Adrenal gland (tissue), 12 donors: ENCODE results near the gene TUFM. TPM values are rescaled to one million over a fixed set of nuclear protein-coding genes. Genes with fewer than 3 reads are reported as not detected.
A peak's percentile ranks its signal among the peaks of the same experiment; 100 is the strongest.
"Not testable (repeated sequence)": the region's sequence is repeated elsewhere in the genome, so short reads cannot be mapped to it uniquely, and the experiment has no call there.

Experiments
- DNase-seq, 7 donors: peaks; one replicate each; pipeline ENCODE4 v3.0.0-alpha.2; 2019 to 2020
- H3K27ac ChIP-seq, 5 donors: fragments of 200-600 bp; sonication (generic) in 4 of 5; 1 replicate in 3 of 5; 2 replicates in 2 of 5; pipeline versions ENCODE4 v1.5.1 to v1.8.0; 2016 to 2020; ENCODE audit warnings: mild to moderate bottlenecking in 1 of 5
- H3K27me3 ChIP-seq: fragments of 200-600 bp; 2 replicates; pipeline ENCODE4 v1.8.0; 2021
- H3K36me3 ChIP-seq, 2 donors: fragments of 200-600 bp; replicated peaks in 1 of 2; 1 replicate in 1 of 2; 2 replicates in 1 of 2; pipeline versions ENCODE4 v1.5.1 to v1.8.0; 2018 to 2022
- H3K4me1 ChIP-seq, 2 donors: fragments of 200-600 bp; replicated peaks in 1 of 2; 1 replicate in 1 of 2; 2 replicates in 1 of 2; pipeline versions ENCODE4 v1.5.1 to v1.8.0; 2018 to 2021
- H3K4me3 ChIP-seq, 4 donors: fragments of 200-600 bp; sonication (generic) in 3 of 4; one replicate each; pipeline ENCODE4 v1.5.1; 2016 to 2018
- H3K9me3 ChIP-seq, 3 donors: fragments of 200-600 bp; sonication (generic) in 1 of 3; replicated peaks in 1 of 3; 1 replicate in 2 of 3; 2 replicates in 1 of 3; pipeline versions ENCODE4 v1.5.1 to v1.8.0; 2016 to 2021
- POLR2A ChIP-seq, 2 donors: fragments of 450-650 bp; IDR thresholded peaks; one replicate each; pipeline ENCODE4 v1.6.1; 2017; ENCODE audit warnings: antibody characterized with exemption in 2 of 2, mild to moderate bottlenecking in 2 of 2, moderate library complexity in 1 of 2
- WGBS, 4 donors: extraction: QIAGEN DNeasy Blood & Tissue Kit in 2 of 4; methylation state at CpG; one replicate each; pipeline versions ENCODE4 v1.1.5 to v1.1.7; 2013 to 2017; 5-methylcytosine and 5-hydroxymethylcytosine counted together
- intact Hi-C, 2 donors: fragments of 100-400 bp; cut with DNase I; formaldehyde crosslinking; loops; one replicate each; pipeline versions ENCODE4 v1.14.1 to v1.15.0; 2022 to 2023
- polyA plus RNA-seq, 3 donors: library from polyadenylated mRNA; stranded (reverse); fragments of 200-250 nt in 2 of 3; fragments of 350-450 nt in 1 of 3; fragmentation: Illumina TruSeq in 1 of 3; extraction: RNeasy Lipid Tissue Mini Kit (QIAGEN cat#74804) in 1 of 3; gene quantifications; one replicate each; pipeline ENCODE4 v1.2.3, GENCODE V29; 2013 to 2014
- total RNA-seq, 9 donors: library from RNA; depleted of rRNA in 4 of 9; stranded (reverse); fragments of >200 nt in 4 of 9; fragments of 120-200 nt in 1 of 9; fragmentation: NEBNext Ultra II Directional in 1 of 9; extraction: Animal tissue kit (Norgen Biotek cat#: 25700) in 1 of 9; gene quantifications; one replicate each; pipeline versions ENCODE4 v1.1.0 to v1.2.4, GENCODE V29; 2013 to 2023
- TF ChIP-seq, protein P1 (sequence below), 6 experiments: fragments of 450-650 bp in 4 of 6; fragments of 200-600 bp in 2 of 6; sonication (generic) in 1 of 6; IDR thresholded peaks; 1 replicate in 5 of 6; 2 replicates in 1 of 6; pipeline versions ENCODE4 v1.5.1 to v1.8.0; 2016 to 2021; ENCODE audit warnings: antibody characterized with exemption in 6 of 6, mild to moderate bottlenecking in 2 of 6, moderate library complexity in 1 of 6
- donor health status: healthy with polysubstance abuse.
- donor health status: Bipolar disorder and iron deficiency.
- donor health status: DM: yes; HTN: yes; CAD: no.
- donor health status: DM: no; HTN: no; CAD: no.
- donor health status: DM: no; HTN: no; CAD: no.
- donor health status: DM: yes; HTN: yes; CAD: no.

Gene TUFM
- total and polyA plus RNA-seq, 12 donors = 144 to 323 (median 195) TPM

DNA sequence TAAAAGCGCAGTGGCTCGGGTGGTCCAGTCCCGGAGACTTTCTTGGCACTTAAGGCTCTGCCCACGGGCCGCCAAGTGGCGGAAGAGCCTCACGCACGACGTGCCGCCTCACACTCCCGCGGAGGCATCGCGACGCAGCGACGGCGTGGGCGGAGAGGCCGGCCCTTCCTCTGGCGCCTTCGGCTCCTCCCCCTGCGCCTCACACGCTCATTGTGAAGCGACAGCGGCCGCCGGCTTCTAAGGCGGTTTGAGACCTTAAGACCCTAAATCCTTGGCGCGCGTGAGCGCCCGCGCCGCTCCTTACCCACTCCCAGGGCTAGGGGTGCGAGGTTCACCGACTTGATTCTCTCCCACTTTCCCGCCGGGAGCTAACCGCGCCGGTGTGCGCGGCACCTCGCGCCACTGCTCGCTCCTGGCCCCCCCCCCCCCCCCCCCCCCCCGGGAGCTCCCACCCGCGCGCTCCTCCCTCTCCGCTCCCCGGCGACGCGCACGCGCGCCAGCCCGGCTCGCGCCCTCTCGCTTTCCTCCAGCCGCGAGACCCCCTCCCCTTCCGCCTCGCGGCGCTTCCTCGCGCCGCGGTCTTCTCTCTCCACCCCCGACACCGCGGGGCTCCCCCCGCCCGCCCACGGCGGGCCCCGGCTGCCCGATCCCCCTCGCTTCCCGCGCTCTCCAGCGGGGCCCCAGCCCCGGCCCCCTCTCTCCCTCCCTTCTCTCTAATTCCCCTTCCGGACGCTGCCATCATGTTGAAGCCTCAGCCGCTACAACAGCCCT is 23.4 kb downstream of the TUFM start, which contains the start of gene ATXN2L:
TSS of gene ATXN2L (plus strand) at position 480 of the 771 bp plus-strand sequence. CDS start at position 741, 261 bp downstream.
- peaks cover 0 to 26% of the 10 kb centered on the region in 2 donors for H3K36me3 ChIP-seq
- H3K4me3 ChIP-seq = peak within 1 kb of the TSS; percentile 88 to 99 (median 94)
- TF ChIP-seq POLR2A (IDR thresholded peaks at IDR 0.05) = peak; percentile 65 to 85
- TF ChIP-seq, protein P1, sequence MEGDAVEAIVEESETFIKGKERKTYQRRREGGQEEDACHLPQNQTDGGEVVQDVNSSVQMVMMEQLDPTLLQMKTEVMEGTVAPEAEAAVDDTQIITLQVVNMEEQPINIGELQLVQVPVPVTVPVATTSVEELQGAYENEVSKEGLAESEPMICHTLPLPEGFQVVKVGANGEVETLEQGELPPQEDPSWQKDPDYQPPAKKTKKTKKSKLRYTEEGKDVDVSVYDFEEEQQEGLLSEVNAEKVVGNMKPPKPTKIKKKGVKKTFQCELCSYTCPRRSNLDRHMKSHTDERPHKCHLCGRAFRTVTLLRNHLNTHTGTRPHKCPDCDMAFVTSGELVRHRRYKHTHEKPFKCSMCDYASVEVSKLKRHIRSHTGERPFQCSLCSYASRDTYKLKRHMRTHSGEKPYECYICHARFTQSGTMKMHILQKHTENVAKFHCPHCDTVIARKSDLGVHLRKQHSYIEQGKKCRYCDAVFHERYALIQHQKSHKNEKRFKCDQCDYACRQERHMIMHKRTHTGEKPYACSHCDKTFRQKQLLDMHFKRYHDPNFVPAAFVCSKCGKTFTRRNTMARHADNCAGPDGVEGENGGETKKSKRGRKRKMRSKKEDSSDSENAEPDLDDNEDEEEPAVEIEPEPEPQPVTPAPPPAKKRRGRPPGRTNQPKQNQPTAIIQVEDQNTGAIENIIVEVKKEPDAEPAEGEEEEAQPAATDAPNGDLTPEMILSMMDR (IDR thresholded peaks at IDR 0.05) = peak in 3 of 6 experiments; percentile 22 to 54 (median 31)
- H3K27me3 ChIP-seq = no peaks in the 10 kb centered on the region
- DNase-seq = peak; percentile 91 to 96 (median 94)
- H3K9me3 ChIP-seq = no peaks in the 10 kb centered on the region
- 0 to 1% (median 1%) methylated on average over 5 to 72 of the region's 91 CpGs for WGBS, 4 donors
- intact Hi-C loops = loop anchor here in 1 of 2 donors (2.0 to 5.0 kb wide), 2 partner anchors 24 to 125 kb away; partner anchors contain the start of gene TUFM
- peak within 1 kb of the TSS; percentile 97 to 99 (median 99) for H3K27ac ChIP-seq
- peaks cover 16 to 24% of the 10 kb centered on the region in 2 donors for H3K4me1 ChIP-seq

DNA sequence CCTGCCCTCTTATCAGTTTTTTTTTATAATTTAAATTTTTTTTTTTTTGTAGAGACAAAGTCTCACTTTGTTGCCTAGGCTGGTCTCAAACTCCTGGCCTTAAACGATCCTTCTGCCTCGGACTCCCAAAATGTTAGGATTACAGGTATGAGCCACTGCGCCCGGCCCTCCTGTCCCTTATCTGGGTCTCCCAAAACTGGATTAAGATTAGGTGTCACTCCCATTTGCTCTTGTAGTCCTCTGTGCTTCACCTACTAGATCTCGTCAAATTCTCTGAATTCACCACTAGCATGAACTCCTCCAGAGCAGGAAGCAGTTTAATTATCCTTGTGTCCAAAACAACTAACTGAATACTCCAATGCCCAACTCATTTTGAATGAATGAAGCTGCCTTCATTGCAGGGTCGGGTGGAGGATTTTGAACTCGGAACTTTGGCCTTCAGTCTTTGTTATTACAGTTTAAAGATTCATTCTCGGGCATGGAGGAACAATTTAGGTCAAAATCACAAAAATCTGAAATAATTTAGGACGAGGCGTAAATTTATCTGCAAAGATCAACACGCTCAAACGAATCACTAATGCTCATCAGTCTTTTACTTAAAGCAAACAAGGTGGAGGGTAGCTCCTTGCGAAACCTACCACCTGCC is 24.2 kb downstream of the TUFM start:
- Histone ChIP-seq H3K4me1 (peaks cover 16 to 24% of the 10 kb centered on the region in 2 donors), H3K9me3 (no peaks in the 10 kb centered on the region), H3K36me3 (peaks cover 0 to 19% of the 10 kb centered on the region in 2 donors), H3K27ac (peak overlapping the region; percentile 75 to 99 (median 99)), H3K27me3 (no peaks in the 10 kb centered on the region), H3K4me3 (peak overlapping the region in 2 of 4 donors; percentile 93 to 96)
- no peak for DNase-seq
- intact Hi-C loops = loop anchor here in 1 of 2 donors (2.0 to 5.0 kb wide), 2 partner anchors 25 to 125 kb away; partner anchors contain the start of gene TUFM
- 27 to 34% (median 30%) methylated on average over 13 of the region's 13 CpGs for WGBS, 4 donors
- TF ChIP-seq, protein P1 (IDR thresholded peaks at IDR 0.05) = peak in 2 of 6 experiments; percentile 43 to 50
- no peak for TF ChIP-seq POLR2A (IDR thresholded peaks at IDR 0.05)

DNA sequence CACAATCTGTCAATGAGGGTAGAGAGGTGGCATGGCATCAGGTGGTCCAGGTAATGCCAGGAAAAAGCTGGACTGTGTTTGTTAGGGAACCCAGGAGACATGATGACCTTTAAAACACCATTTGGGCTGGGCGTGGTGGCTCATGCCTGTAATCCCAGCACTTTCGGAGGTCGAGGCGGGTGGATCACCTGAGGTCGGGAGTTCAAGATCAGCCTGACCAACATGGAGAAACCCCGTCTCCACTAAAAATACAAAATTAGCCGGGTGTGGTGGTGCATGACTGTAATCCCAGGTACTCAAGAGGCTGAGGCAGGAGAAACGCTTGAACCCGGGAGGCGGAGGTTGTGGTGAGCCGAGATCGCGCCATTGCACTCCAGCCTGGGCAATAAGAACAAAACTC is 25.6 kb downstream of the TUFM start:
- not testable (repeated sequence) for H3K27ac ChIP-seq, H3K4me3 ChIP-seq, H3K36me3 ChIP-seq, H3K9me3 ChIP-seq, H3K27me3 ChIP-seq, DNase-seq
- H3K4me1 ChIP-seq = peaks cover 11 to 17% of the 10 kb centered on the region in 2 donors
- 93 to 97% (median 96%) methylated on average over 12 to 13 of the region's 13 CpGs for WGBS, 4 donors
- intact Hi-C loops = loop anchor here in 1 of 2 donors (5.0 kb wide), 1 partner anchor 127 kb away; no protein-coding TSS in a partner anchor

DNA sequence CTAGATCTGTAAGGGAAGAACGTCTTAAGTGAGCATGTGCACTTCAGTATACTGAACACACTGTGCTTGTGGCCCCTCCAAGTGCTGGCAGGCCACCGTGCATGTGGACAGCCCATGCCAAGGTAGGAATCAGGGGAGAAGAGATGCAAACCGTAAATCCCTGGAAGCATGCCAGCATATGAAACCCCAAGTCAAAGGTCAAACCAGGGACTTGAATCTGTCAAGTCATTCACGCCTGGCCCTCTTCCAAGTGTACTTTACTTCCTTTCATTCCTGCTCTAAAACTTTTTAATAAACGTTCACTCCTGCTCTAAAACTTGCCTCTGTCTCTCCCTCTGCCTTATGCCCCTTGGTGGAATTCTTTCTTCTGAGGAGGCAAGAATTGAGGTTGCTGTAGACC is 26.1 kb downstream of the TUFM start:
- H3K4me1 ChIP-seq = peaks cover 6 to 12% of the 10 kb centered on the region in 2 donors
- no peaks in the 10 kb centered on the region for H3K36me3 ChIP-seq
- H3K4me3 ChIP-seq = no peak overlapping the region
- intact Hi-C loops = loop anchor here in 1 of 2 donors (5.0 kb wide), 1 partner anchor 127 kb away; no protein-coding TSS in a partner anchor
- no peak overlapping the region for H3K27ac ChIP-seq
- WGBS, 4 donors = 76 to 79% (median 79%) methylated on average over 5 of the region's 5 CpGs
- no peaks in the 10 kb centered on the region for H3K27me3 ChIP-seq
- TF ChIP-seq, protein P1 (IDR thresholded peaks at IDR 0.05) = no peak
- no peak for TF ChIP-seq POLR2A (IDR thresholded peaks at IDR 0.05)
- no peak for DNase-seq
- no peaks in the 10 kb centered on the region for H3K9me3 ChIP-seq

DNA sequence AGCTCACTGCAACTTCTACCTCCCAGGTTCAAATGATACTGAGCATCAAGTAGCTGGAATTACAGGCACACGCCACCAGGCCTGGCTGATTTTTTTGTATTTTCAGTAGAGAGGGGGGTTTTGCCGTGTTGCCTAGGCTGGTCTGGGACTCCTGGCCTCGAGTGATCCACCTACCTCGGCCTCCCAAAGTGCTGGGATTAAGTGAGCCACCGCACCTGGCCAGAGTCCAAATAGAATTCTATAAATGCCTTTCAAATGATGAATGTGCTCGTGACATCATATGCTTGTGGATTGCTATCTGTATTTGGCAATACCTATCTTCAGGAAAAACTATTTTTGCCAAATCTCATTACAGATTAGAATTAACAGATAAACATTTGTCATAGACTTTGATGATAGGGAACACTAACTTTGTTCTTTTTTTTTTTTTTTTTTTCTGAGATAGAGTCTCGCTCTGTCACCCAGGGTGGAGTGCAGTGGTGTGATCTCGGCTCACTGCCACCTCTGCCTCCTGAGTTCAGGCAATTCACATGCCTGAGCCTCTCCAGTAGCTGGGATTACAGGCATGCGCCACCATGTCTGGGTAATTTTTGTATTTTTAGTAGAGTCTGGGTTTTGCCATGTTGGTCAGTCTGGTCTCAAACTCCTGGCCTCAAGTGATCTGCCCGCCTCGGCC is 38.6 kb downstream of the TUFM start:
- H3K9me3 ChIP-seq, H3K36me3 ChIP-seq, H3K4me1 ChIP-seq, DNase-seq, H3K27me3 ChIP-seq, H3K4me3 ChIP-seq, intact Hi-C loops, H3K27ac ChIP-seq: not testable (repeated sequence)
- WGBS, 4 donors = no CpG with 5 or more reads among the region's 11 CpGs
